HEK293 (cell line): ENCODE data around the gene C1QB.
A peak's percentile ranks its signal among the peaks of the same experiment; 100 is the strongest.

ENCODE experiments used
- CTCF ChIA-PET: fragments of 350-600 bp; formaldehyde crosslinking; extraction: SDS; loops from one replicate; lab custom pipeline; 2021; ENCODE audit warnings: antibody characterized with exemption; lab: Yijun Ruan, JAX
- POLR2A ChIA-PET: fragments of 300-600 bp; formaldehyde crosslinking; extraction: SDS; loops from one replicate; lab custom pipeline; 2020; ENCODE audit warnings: antibody characterized with exemption, inconsistent platforms; lab: Yijun Ruan, JAX
- H3K27ac ChIP-seq: fragments of 200-500 bp; sonication (Bioruptor generic); 2 replicates; pipeline ENCODE4 v1.5.1; 2014; ENCODE audit warnings: low read depth, low read length, control low read depth, inconsistent platforms; ENCODE audit errors: extremely low read depth
- H3K36me3 ChIP-seq, 2 experiments: fragments of 200-500 bp in 1 of 2; sonication (Bioruptor generic) in 1 of 2; 1 replicate in 1 of 2; 2 replicates in 1 of 2; pipeline ENCODE4 v1.5.1; 2014 to 2017; ENCODE audit warnings: inconsistent platforms in 2 of 2, low read length in 2 of 2; ENCODE audit not compliant: control insufficient read depth in 2 of 2, insufficient read depth in 1 of 2
- H3K4me1 ChIP-seq: fragments of 200-500 bp; sonication (Bioruptor generic); 2 replicates; pipeline ENCODE4 v1.5.1; 2014; ENCODE audit warnings: mild to moderate bottlenecking, low read length, inconsistent platforms; ENCODE audit not compliant: control insufficient read depth, insufficient read depth
- H3K4me3 ChIP-seq: 2 replicates; pipeline ENCODE4 v1.5.1; 2011; ENCODE audit warnings: low read depth, mild to moderate bottlenecking, control low read depth, low read length, moderate library complexity
- H3K9me3 ChIP-seq: fragments of 200-500 bp; sonication (Bioruptor generic); 2 replicates; pipeline ENCODE4 v1.5.1; 2014; ENCODE audit warnings: low read depth, low read length, inconsistent platforms; ENCODE audit not compliant: control insufficient read depth, insufficient read depth
- FEZF1 ChIP-seq: fragments of 450-650 bp; formaldehyde crosslinking; IDR thresholded peaks from 2 replicates; pipeline ENCODE4 v1.5.1; 2016; ENCODE audit warnings: missing biosample characterization, missing genetic modification characterization
- PBX3 ChIP-seq: sonication (generic); formaldehyde crosslinking; IDR thresholded peaks from 2 replicates; pipeline ENCODE4 v1.8.1; 2022; ENCODE audit warnings: mild to moderate bottlenecking, moderate library complexity, missing genetic modification reagents
- YY1 ChIP-seq: fragments of 450-650 bp; formaldehyde crosslinking; IDR thresholded peaks from 2 replicates; pipeline ENCODE4 v1.5.1; 2018; ENCODE audit warnings: missing biosample characterization, missing genetic modification characterization
- ZBTB8A ChIP-seq: fragments of 450-650 bp; formaldehyde crosslinking; IDR thresholded peaks from 2 replicates; pipeline ENCODE4 v1.5.1; 2016; ENCODE audit warnings: missing biosample characterization, missing genetic modification characterization
- ZNF114 ChIP-seq: fragments of 450-650 bp; formaldehyde crosslinking; IDR thresholded peaks from 2 replicates; pipeline ENCODE4 v1.5.0; 2017; ENCODE audit warnings: missing biosample characterization, missing genetic modification characterization
- ZNF280C ChIP-seq: fragments of 450-650 bp; formaldehyde crosslinking; IDR thresholded peaks from 2 replicates; pipeline ENCODE4 v1.5.1; 2016; ENCODE audit warnings: missing biosample characterization, missing genetic modification characterization
- ZNF398 ChIP-seq: fragments of 450-650 bp; formaldehyde crosslinking; IDR thresholded peaks from 2 replicates; pipeline ENCODE4 v1.5.1; 2017; ENCODE audit warnings: missing biosample characterization, missing genetic modification characterization
- ZNF473 ChIP-seq: fragments of 450-650 bp; formaldehyde crosslinking; IDR thresholded peaks from 2 replicates; pipeline ENCODE4 v1.5.1; 2017; ENCODE audit warnings: missing biosample characterization, missing genetic modification characterization
- ZNF518A ChIP-seq: fragments of 450-650 bp; formaldehyde crosslinking; conservative IDR thresholded peaks from 2 replicates; pipeline ENCODE4 v1.5.1; 2016; ENCODE audit warnings: low read depth, missing biosample characterization, missing genetic modification characterization
- ZNF571 ChIP-seq: fragments of 450-650 bp; formaldehyde crosslinking; IDR thresholded peaks from 2 replicates; pipeline ENCODE4 v1.5.0; 2017; ENCODE audit warnings: missing biosample characterization, missing genetic modification characterization
- ZSCAN23 ChIP-seq: fragments of 450-650 bp; formaldehyde crosslinking; IDR thresholded peaks from 2 replicates; pipeline ENCODE4 v1.5.1; 2016; ENCODE audit warnings: missing biosample characterization, missing genetic modification characterization

C1QB gene

GRCh38 chr1:22613572-22613918, 39.5 kb upstream of the C1QB start (continued):
- TF ChIP-seq ZNF473 (tag by site-specific recombination) (no peak), ZSCAN23 (tag by site-specific recombination) (no peak)

- Histone ChIP-seq H3K4me3 (no peak overlapping the region), H3K27ac (no peak overlapping the region), H3K36me3 (no peaks in the 10 kb centered on the region), H3K4me1 (no peaks in the 10 kb centered on the region), H3K9me3 (no peaks in the 10 kb centered on the region)
- POLR2A ChIA-PET = no interaction called here
- TF ChIP-seq ZNF398 (tag by site-specific recombination) (peak; percentile 87), ZNF114 (no peak), YY1 (tag by site-specific recombination) (no peak), ZBTB8A (tag by site-specific recombination) (no peak)
- CTCF ChIA-PET = no interaction called here
Measured at GRCh38 chr1:22613951-22614350, 39.1 kb upstream of the C1QB start.

- no peaks in the 10 kb centered on the region for H3K9me3 ChIP-seq
- H3K4me1 ChIP-seq = no peaks in the 10 kb centered on the region
- no peak for TF ChIP-seq ZNF571 (tag by site-specific recombination)
- no peak for TF ChIP-seq ZNF280C
- TF ChIP-seq PBX3 (CRISPR knock-in tag) = no peak
- no peak for TF ChIP-seq ZNF518A (tag by site-specific recombination)
- TF ChIP-seq FEZF1 = no peak
- no peak overlapping the region for H3K27ac ChIP-seq
- no peak overlapping the region for H3K4me3 ChIP-seq
- CTCF ChIA-PET = no interaction called here
- POLR2A ChIA-PET = no interaction called here
- no peaks in the 10 kb centered on the region for H3K36me3 ChIP-seq
Measured at GRCh38 chr1:22615886-22616285, 37.1 kb upstream of the C1QB start.
